Measurements from ENCODE around the gene RAD21L1.

Gene RAD21L1

GRCh38 chr20:1225783-1226654 is at the start of gene RAD21L1:
Gene RAD21L1 (plus strand): TSS chr20:1226044. CDS start chr20:1228454, 2,410 bp downstream.
- Mint-ChIP-seq H3K4me1 (no peaks in the 10 kb centered on the region), H3K27ac (peak within 1 kb of the TSS in 1 of 3 experiments; percentile 57), H3K9me3 (peaks cover 3% of the 10 kb centered on the region), H3K4me3 (peak within 1 kb of the TSS; percentile 84 to 88 (median 86)), H3K36me3 (ENCODE audit: low read depth) (no peaks in the 10 kb centered on the region), H3K27me3 (ENCODE audit: low read depth) (peaks cover 44% of the 10 kb centered on the region)
- no peak for TF ChIP-seq CTCF (IDR thresholded peaks at IDR 0.05; ENCODE audit: unreplicated experiment in 3 of 3)

GRCh38 chr20:1177680-1178079 is 48.2 kb upstream of the RAD21L1 start:
- Mint-ChIP-seq H3K9me3 (no peaks in the 10 kb centered on the region), H3K36me3 (ENCODE audit: low read depth) (peaks cover 13% of the 10 kb centered on the region), H3K4me3 (no peak overlapping the region), H3K27me3 (ENCODE audit: low read depth) (peaks cover 9% of the 10 kb centered on the region), H3K4me1 (no peaks in the 10 kb centered on the region), H3K27ac (no peak overlapping the region)
- TF ChIP-seq CTCF (IDR thresholded peaks at IDR 0.05; ENCODE audit: unreplicated experiment in 3 of 3) = no peak

- H3K9me3 Mint-ChIP-seq = no peaks in the 10 kb centered on the region
- TF ChIP-seq CTCF (IDR thresholded peaks at IDR 0.05; ENCODE audit: unreplicated experiment in 3 of 3) = no peak
- peaks cover 13% of the 10 kb centered on the region for H3K36me3 Mint-ChIP-seq (ENCODE audit: low read depth)
- H3K27ac Mint-ChIP-seq = no peak overlapping the region
- H3K4me1 Mint-ChIP-seq = no peaks in the 10 kb centered on the region
- H3K4me3 Mint-ChIP-seq = no peak overlapping the region
- peaks cover 13% of the 10 kb centered on the region for H3K27me3 Mint-ChIP-seq (ENCODE audit: low read depth)
Observed at GRCh38 chr20:1178103-1178502, 47.7 kb upstream of the RAD21L1 start.

GRCh38 chr20:1178623-1179022 is 47.2 kb upstream of the RAD21L1 start:
- no peak overlapping the region for H3K4me3 Mint-ChIP-seq
- H3K4me1 Mint-ChIP-seq = no peaks in the 10 kb centered on the region
- H3K27me3 Mint-ChIP-seq (ENCODE audit: low read depth) = peaks cover 19% of the 10 kb centered on the region
- no peak for TF ChIP-seq CTCF (IDR thresholded peaks at IDR 0.05; ENCODE audit: unreplicated experiment in 3 of 3)
- H3K27ac Mint-ChIP-seq = no peak overlapping the region
- H3K9me3 Mint-ChIP-seq = no peaks in the 10 kb centered on the region
- H3K36me3 Mint-ChIP-seq (ENCODE audit: low read depth) = peaks cover 13% of the 10 kb centered on the region

GRCh38 chr20:1180949-1181348 is 44.9 kb upstream of the RAD21L1 start:
- no peak for TF ChIP-seq CTCF (IDR thresholded peaks at IDR 0.05; ENCODE audit: unreplicated experiment in 3 of 3)

GRCh38 chr20:1182106-1182505 is 43.7 kb upstream of the RAD21L1 start:
- Mint-ChIP-seq H3K4me1 (peaks cover 11% of the 10 kb centered on the region), H3K36me3 (ENCODE audit: low read depth) (no peaks in the 10 kb centered on the region), H3K27ac (no peak overlapping the region), H3K9me3 (no peaks in the 10 kb centered on the region), H3K4me3 (no peak overlapping the region), H3K27me3 (ENCODE audit: low read depth) (peaks cover 31% of the 10 kb centered on the region)
- no peak for TF ChIP-seq CTCF (IDR thresholded peaks at IDR 0.05; ENCODE audit: unreplicated experiment in 3 of 3)

More at GRCh38 chr20:1180949-1181348, 44.9 kb upstream of the RAD21L1 start:
- Mint-ChIP-seq H3K36me3 (ENCODE audit: low read depth) (no peaks in the 10 kb centered on the region), H3K27me3 (ENCODE audit: low read depth) (peaks cover 31% of the 10 kb centered on the region), H3K9me3 (no peaks in the 10 kb centered on the region), H3K4me3 (no peak overlapping the region), H3K27ac (no peak overlapping the region), H3K4me1 (peaks cover 8% of the 10 kb centered on the region)
